G401 (cell line): Measurements from ENCODE around the gene MAMLD1. TPM values are rescaled to one million over a fixed set of nuclear protein-coding genes. Genes with fewer than 3 reads are reported as not detected.

Experiments
- DNase-seq: peaks from one replicate; pipeline ENCODE4 v3.0.0-alpha.2; 2015; ENCODE audit warnings: low spot score
- in situ Hi-C: cut with HindIII; loops from 2 replicates; pipeline ENCODE4 v1.10.0; 2016; ENCODE audit warnings: low sequenced_read_pairs, mixed read lengths
- total RNA-seq: library from RNA; depleted of rRNA; stranded (reverse); fragments of >200 nt; shearing (Covaris generic); gene quantifications from 2 replicates; pipeline ENCODE4 v1.2.3, GENCODE V29; 2014; rRNA removed

MAMLD1 gene
- total RNA-seq, 1 experiment from 2014 or later, result not detected

DNA sequence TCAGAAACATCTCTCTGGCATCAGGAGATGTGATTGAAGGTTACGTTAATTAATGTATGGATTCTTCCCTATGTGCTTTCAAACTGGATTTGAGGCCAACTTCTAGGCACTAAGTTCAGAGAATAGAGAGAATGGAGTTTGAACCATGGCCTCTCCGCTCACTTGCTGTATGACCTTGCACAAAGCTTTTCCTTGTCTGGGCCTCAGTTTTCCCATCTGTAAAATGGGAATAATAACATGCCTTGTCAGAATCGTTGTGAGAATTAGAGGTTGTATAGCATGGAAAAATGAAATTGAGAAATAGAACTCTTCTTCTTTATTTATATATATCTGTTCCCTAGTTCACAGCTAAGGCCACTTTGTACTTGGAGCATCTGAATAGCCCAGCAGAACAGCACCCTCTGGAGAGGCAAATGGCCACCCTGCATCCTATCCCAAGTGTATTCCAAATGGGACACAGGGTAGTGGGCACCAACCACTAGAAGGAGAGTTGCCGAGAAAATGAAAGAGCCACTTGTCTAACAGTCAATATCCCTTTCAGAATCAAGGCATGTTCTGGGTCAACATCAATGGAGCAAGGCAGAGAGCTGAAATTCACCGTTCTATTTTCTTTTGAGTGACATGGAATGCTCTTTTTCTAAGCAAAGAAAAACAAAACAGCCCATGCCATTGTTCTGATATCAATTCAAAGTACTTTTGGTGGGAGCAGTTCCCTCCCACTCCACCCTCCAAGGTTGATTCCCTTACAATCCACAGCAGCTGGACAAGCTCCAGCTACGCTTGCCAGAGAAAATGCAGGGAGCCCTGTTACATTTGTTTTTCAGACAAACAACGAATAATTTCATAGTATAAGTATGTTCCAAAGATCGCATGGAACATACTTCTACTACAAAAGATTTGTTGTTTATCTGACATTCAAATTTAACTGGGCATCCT, 182.0 kb downstream of the MAMLD1 start:
- DNase-seq, result no peak
- in situ Hi-C loops, result no loop called here

GRCh38 chrX:150546711-150547153, 183.6 kb downstream of the MAMLD1 start:
- DNase-seq, result no peak
- in situ Hi-C loops, result no loop called here

- in situ Hi-C loops, result no loop called here
- peak; percentile 62 for DNase-seq
Observed at GRCh38 chrX:150547375-150548115, 184.4 kb downstream of the MAMLD1 start.

DNA sequence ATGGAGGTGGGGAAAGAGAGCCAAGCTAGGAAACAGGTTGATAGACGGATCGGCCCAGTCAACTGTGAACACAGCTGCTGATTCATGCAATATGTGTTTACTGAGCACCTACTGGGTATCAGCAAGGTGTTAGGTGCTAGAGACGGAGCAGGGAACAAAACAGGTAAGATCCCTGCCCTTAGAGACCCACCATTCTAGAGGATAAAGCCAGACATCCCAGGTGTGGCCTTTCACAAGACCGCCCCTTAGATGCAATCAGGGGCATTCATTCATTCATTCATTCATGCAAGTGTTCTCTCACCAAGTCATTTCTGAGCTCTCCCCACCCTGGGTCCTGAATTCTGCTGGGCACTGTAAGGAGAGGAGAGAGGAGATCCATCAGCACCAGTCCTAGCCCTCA, 185.1 kb downstream of the MAMLD1 start:
- in situ Hi-C loops, result no loop called here
- no peak for DNase-seq

- DNase-seq, result no peak
- in situ Hi-C loops, result no loop called here
Observed at GRCh38 chrX:150548684-150549083, 185.6 kb downstream of the MAMLD1 start.

GRCh38 chrX:150551963-150552362, 188.8 kb downstream of the MAMLD1 start:
- in situ Hi-C loops, result no loop called here
- no peak for DNase-seq

DNA sequence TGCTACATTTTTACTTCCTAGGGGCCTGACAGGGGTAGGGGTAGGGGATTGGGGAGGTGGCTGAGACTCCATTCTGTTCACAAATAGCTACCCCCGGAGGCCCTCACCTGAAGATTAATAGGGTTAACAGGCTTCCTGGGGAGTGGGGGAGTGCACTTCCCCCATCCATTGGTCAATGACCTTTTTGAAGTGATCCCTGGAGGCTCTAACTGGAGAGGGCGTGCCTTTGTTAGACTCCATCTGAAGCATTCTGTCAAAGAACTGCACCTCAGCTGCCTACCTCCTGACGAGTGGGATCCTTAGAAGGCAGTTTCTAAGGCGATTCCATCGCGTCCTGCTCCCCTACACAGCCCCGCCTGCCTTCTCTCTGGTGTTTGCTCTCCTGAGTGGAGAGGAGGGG, 195.3 kb downstream of the MAMLD1 start:
- in situ Hi-C loops, result no loop called here
- no peak for DNase-seq

Other genes with a start within 250 kb of the MAMLD1 start
- 4.1 and 9.4 TPM in 2 replicates for gene MTM1, start 205.3 kb downstream of the MAMLD1 start, total RNA-seq